Measurements from ENCODE around the gene ADAM21.

- TF ChIP-seq POLR2A (IDR thresholded peaks at IDR 0.05; ENCODE audit: low read length): no peak
- no peak for TF ChIP-seq GATA1 (IDR thresholded peaks at IDR 0.05; ENCODE audit: low read depth, low read length)
Observed at GRCh38 chr14:70442750-70443149, 9.2 kb upstream of the ADAM21 start.
